Fibroblast of lung (primary cell): ENCODE measurements around the gene TCTA.

ENCODE experiments used
- EZH2 ChIP-seq: IDR thresholded peaks from 2 replicates; pipeline ENCODE4 v1.5.1; 2012; ENCODE audit warnings: low read length, control low read depth, mild to moderate bottlenecking; ENCODE audit errors: missing control alignments
- TF ChIP-seq, protein P1 (sequence below), 2 donors: IDR thresholded peaks in 1 of 2; conservative IDR thresholded peaks in 1 of 2; 1 replicate in 1 of 2; 2 replicates in 1 of 2; pipeline ENCODE4 v1.5.1; 2011 to 2012; ENCODE audit warnings: low read length in 2 of 2, control low read depth in 1 of 2, inconsistent platforms in 1 of 2, low read depth in 1 of 2, mild to moderate bottlenecking in 1 of 2

- TF ChIP-seq, protein P1, sequence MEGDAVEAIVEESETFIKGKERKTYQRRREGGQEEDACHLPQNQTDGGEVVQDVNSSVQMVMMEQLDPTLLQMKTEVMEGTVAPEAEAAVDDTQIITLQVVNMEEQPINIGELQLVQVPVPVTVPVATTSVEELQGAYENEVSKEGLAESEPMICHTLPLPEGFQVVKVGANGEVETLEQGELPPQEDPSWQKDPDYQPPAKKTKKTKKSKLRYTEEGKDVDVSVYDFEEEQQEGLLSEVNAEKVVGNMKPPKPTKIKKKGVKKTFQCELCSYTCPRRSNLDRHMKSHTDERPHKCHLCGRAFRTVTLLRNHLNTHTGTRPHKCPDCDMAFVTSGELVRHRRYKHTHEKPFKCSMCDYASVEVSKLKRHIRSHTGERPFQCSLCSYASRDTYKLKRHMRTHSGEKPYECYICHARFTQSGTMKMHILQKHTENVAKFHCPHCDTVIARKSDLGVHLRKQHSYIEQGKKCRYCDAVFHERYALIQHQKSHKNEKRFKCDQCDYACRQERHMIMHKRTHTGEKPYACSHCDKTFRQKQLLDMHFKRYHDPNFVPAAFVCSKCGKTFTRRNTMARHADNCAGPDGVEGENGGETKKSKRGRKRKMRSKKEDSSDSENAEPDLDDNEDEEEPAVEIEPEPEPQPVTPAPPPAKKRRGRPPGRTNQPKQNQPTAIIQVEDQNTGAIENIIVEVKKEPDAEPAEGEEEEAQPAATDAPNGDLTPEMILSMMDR (conservative IDR thresholded peaks at IDR 0.05 in 1 of 2, IDR thresholded peaks at IDR 0.05 in 1 of 2; ENCODE audit: low read depth in 1 of 2, low read length in 2 of 2) = no peak
- no peak for TF ChIP-seq EZH2
These were observed 22.5 kb downstream of the TCTA start for GRCh38 chr3:49434731-49435130.
